Esophagus squamous epithelium (tissue), 5 donors: ENCODE results near the gene CBLB. TPM values are rescaled to one million over a fixed set of nuclear protein-coding genes. Genes with fewer than 3 reads are reported as not detected.

Experiments used
- DNase-seq: peaks from one replicate; lab custom pipeline; 2025; lab: John Stamatoyannopoulos, UW
- H3K27ac ChIP-seq, 4 donors: fragments of 200-600 bp; sonication (generic); one replicate each; pipeline ENCODE4 v1.5.1; 2016 to 2019; ENCODE audit warnings: mild to moderate bottlenecking in 1 of 4
- H3K27me3 ChIP-seq, 4 donors: fragments of 200-600 bp; sonication (generic); 1 replicate in 3 of 4; 2 replicates in 1 of 4; pipeline versions ENCODE4 v1.5.1 to v1.6.0; 2017 to 2021; ENCODE audit warnings: antibody characterized with exemption in 1 of 4
- H3K36me3 ChIP-seq, 3 donors: fragments of 200-600 bp; sonication (generic); one replicate each; pipeline ENCODE4 v1.5.1; 2016 to 2019
- H3K4me1 ChIP-seq, 3 donors: fragments of 200-600 bp; sonication (generic); one replicate each; pipeline ENCODE4 v1.5.1; 2017 to 2019
- H3K4me3 ChIP-seq, 4 donors: fragments of 200-600 bp; sonication (generic); 1 replicate in 3 of 4; 2 replicates in 1 of 4; pipeline ENCODE4 v1.5.1; 2016 to 2019; ENCODE audit warnings: mild to moderate bottlenecking in 2 of 4, moderate library complexity in 1 of 4
- H3K9me3 ChIP-seq, 3 donors: fragments of 200-600 bp; sonication (generic); one replicate each; pipeline ENCODE4 v1.5.1; 2016 to 2019
- CTCF ChIP-seq, 6 experiments: fragments of 450-650 bp in 4 of 6; fragments of 200-600 bp in 2 of 6; sonication (generic) in 2 of 6; IDR thresholded peaks; one replicate each; pipeline ENCODE4 v1.5.1; 2016 to 2019; ENCODE audit warnings: antibody characterized with exemption in 6 of 6, mild to moderate bottlenecking in 4 of 6, moderate library complexity in 4 of 6
- POLR2A ChIP-seq, 4 donors: fragments of 450-650 bp; IDR thresholded peaks; one replicate each; pipeline ENCODE4 v1.6.1; 2017; ENCODE audit warnings: antibody characterized with exemption in 4 of 4, mild to moderate bottlenecking in 4 of 4, moderate library complexity in 3 of 4
- WGBS, 2 donors: methylation state at CpG; one replicate each; pipeline ENCODE4 v1.1.5; 2018; 5-methylcytosine and 5-hydroxymethylcytosine counted together
- intact Hi-C: fragments of 100-400 bp; cut with DNase I; formaldehyde crosslinking; loops from one replicate; pipeline ENCODE4 v1.15.0; 2022
- total RNA-seq, 4 donors: library from RNA; depleted of rRNA; stranded (reverse); fragments of >200 nt; gene quantifications; one replicate each; pipeline ENCODE4 v1.1.0, GENCODE V29; 2016
- donor health status: DM: yes; HTN: yes; CAD: no.

The CBLB gene
- total RNA-seq, 4 donors from 2014 or later, result 6.7 to 29.4 (median 19.6) TPM

- intact Hi-C loops, result no loop called here
- H3K4me1 ChIP-seq, result no peaks in the 10 kb centered on the region
- no peaks in the 10 kb centered on the region for H3K9me3 ChIP-seq
- H3K27ac ChIP-seq, result no peak overlapping the region
- DNase-seq, result no peak
- TF ChIP-seq CTCF (IDR thresholded peaks at IDR 0.05), result no peak
- TF ChIP-seq POLR2A (IDR thresholded peaks at IDR 0.05), result no peak
- no peaks in the 10 kb centered on the region for H3K27me3 ChIP-seq
- peaks cover 0 to 90% (median 12%) of the 10 kb centered on the region in 3 donors for H3K36me3 ChIP-seq
- WGBS, 2 donors, result 76 to 87% methylated on average over 3 of the region's 3 CpGs
- no peak overlapping the region for H3K4me3 ChIP-seq
Measured at GRCh38 chr3:105678017-105678416, 190.8 kb downstream of the CBLB start.

- intact Hi-C loops, result no loop called here
- WGBS, 2 donors, result 78 to 84% methylated on average over 5 of the region's 5 CpGs
- Histone ChIP-seq H3K27me3 (no peaks in the 10 kb centered on the region), H3K4me1 (no peaks in the 10 kb centered on the region), H3K27ac (no peak overlapping the region), H3K36me3 (peaks cover 0 to 96% (median 6%) of the 10 kb centered on the region in 3 donors), H3K4me3 (no peak overlapping the region), H3K9me3 (no peaks in the 10 kb centered on the region)
- no peak for TF ChIP-seq POLR2A (IDR thresholded peaks at IDR 0.05)
- TF ChIP-seq CTCF (IDR thresholded peaks at IDR 0.05), result no peak
- no peak for DNase-seq
Measured at GRCh38 chr3:105676621-105677300, 192.1 kb downstream of the CBLB start.

GRCh38 chr3:105674437-105675065 lies 194.3 kb downstream of the CBLB start:
- no peak overlapping the region for H3K4me3 ChIP-seq
- H3K27me3 ChIP-seq, result no peaks in the 10 kb centered on the region
- no peaks in the 10 kb centered on the region for H3K9me3 ChIP-seq
- no peak overlapping the region for H3K27ac ChIP-seq
- DNase-seq, result no peak
- peaks cover 0 to 89% (median 10%) of the 10 kb centered on the region in 3 donors for H3K36me3 ChIP-seq
- H3K4me1 ChIP-seq, result no peaks in the 10 kb centered on the region
- no peak for TF ChIP-seq CTCF (IDR thresholded peaks at IDR 0.05)
- no peak for TF ChIP-seq POLR2A (IDR thresholded peaks at IDR 0.05)
- intact Hi-C loops, result no loop called here

- Histone ChIP-seq H3K9me3 (no peaks in the 10 kb centered on the region), H3K4me1 (no peaks in the 10 kb centered on the region), H3K4me3 (no peak overlapping the region), H3K27ac (no peak overlapping the region), H3K36me3 (peaks cover 0 to 88% (median 10%) of the 10 kb centered on the region in 3 donors), H3K27me3 (no peaks in the 10 kb centered on the region)
- 93 to 94% methylated on average over 3 to 5 of the region's 5 CpGs for WGBS, 2 donors
- intact Hi-C loops, result no loop called here
- no peak for TF ChIP-seq CTCF (IDR thresholded peaks at IDR 0.05)
- TF ChIP-seq POLR2A (IDR thresholded peaks at IDR 0.05), result no peak
- DNase-seq, result no peak
Measured at GRCh38 chr3:105672996-105673395, 195.8 kb downstream of the CBLB start.

- TF ChIP-seq CTCF (IDR thresholded peaks at IDR 0.05), result no peak
- no peak for TF ChIP-seq POLR2A (IDR thresholded peaks at IDR 0.05)
- Histone ChIP-seq H3K27me3 (no peaks in the 10 kb centered on the region), H3K4me1 (no peaks in the 10 kb centered on the region), H3K9me3 (no peaks in the 10 kb centered on the region), H3K27ac (no peak overlapping the region), H3K4me3 (no peak overlapping the region), H3K36me3 (peaks cover 0 to 46% (median 0%) of the 10 kb centered on the region in 3 donors)
- no peak for DNase-seq
- intact Hi-C loops, result no loop called here
Measured at GRCh38 chr3:105662306-105662705, 206.5 kb downstream of the CBLB start.
